GM18507 (cell line): ENCODE measurements around the gene DOLK.
"Not testable (repeated sequence)": the region's sequence is repeated elsewhere in the genome, so short reads cannot be mapped to it uniquely, and the experiment has no call there.

Experiments used
- DNase-seq: peaks from one replicate; pipeline ENCODE4 v3.0.0; 2011; ENCODE audit warnings: low read depth; ENCODE audit not compliant: insufficient read length; ENCODE audit errors: extremely low spot score
- FAIRE-seq: peaks from 2 replicates; lab custom pipeline; 2011; peaks lifted over from hg19 to GRCh38; lab: Jason Lieb, UNC

Gene DOLK

GRCh38 chr9:128947527-128948301 lies at the start of gene DOLK, which contains the start of gene NUP188:
DOLK (minus strand) TSS chr9:128947603; CDS start chr9:128947303, 300 bp downstream.
NUP188 (plus strand) TSS chr9:128947699; CDS start chr9:128947720, 21 bp downstream.
- peak; percentile 86 for FAIRE-seq

DNA sequence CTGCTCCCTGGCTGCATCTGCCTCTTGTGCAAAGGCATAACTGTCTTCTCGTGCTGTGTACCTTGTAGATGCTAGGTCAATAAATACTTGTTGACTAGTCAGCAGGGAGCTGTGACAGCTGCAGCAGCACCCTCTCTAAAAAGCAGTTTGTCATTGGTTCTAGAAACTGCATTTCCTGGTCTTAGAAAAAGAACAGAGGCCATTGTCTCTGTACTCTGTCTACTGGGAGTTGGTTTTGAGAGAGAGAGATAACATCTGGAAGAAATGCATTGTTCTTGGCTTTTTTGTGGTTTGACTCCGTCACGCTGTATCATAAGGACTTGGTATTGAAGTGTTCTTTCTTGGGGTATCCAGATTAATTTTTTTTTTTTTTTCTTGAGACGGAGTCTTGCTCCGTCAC lies 48.4 kb upstream of the DOLK start:
- DNase-seq, result no peak
- no peak for FAIRE-seq

More at GRCh38 chr9:128947527-128948301, at the start of gene DOLK, which contains the start of gene NUP188:
- DNase-seq, result peak; percentile 99

DNA sequence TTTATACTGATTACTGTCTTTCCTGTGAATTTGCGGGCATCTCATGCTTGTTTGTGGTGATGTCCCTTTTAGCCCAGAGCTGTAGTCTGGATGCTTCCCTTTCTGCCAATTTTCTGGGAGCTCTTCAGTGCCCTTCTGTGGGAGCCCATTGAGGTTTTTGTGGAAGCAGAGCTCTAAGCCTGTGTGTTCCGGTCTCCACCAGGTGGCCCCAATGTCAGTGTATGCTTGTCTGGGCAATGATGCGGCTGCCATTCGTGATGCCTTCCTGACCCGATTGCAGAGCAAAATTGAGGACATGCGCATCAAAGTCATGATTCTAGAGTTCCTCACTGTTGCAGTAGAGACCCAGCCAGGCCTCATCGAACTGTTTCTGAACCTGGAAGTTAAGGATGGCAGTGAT lies 45.6 kb upstream of the DOLK start:
- FAIRE-seq, result no peak
- DNase-seq, result no peak

GRCh38 chr9:128987805-128988204 lies 40.4 kb upstream of the DOLK start:
- FAIRE-seq (no peak), DNase-seq (no peak)

DNA sequence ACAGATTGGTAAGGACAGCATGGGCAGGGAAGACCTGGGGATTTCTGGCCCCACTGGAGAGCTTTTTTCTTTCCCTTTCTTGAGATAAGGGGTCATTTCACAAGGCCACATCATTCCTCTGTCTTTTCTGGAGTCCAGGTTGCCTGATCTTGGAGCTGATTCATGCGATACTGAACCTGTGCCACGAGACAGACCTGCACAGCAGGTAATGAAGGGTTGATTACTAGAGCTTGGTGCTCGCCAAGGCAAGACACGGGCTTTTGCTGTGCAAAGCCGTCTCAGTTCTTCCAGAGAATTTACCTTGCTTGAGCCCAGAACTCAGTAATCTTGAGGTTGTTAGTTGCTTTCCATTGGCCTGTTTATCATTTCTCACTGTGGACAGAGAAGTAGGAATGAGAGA lies 39.3 kb upstream of the DOLK start:
- no peak for FAIRE-seq
- DNase-seq, result no peak

DNA sequence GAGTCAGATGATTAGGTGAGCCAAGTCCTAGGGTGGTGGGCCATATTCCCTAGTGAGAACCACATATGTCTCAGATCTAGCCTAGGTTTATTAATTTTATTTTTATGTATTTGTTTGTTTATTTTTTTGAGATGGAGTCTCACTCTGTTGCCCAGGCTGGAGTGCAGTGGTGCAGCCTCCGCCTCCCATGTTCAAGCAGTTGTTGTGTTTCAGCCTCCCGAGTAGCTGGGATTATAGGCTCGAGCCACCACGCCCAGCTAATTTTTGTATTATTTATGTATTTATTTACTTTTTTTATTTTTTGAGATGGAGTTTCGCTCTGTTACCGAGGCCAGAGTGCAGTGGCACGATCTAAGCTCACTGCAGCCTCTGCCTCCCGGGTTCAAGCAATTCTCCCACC lies 36.1 kb upstream of the DOLK start:
- FAIRE-seq (no peak), DNase-seq (no peak)

GRCh38 chr9:128979111-128979510 lies 31.7 kb upstream of the DOLK start:
- DNase-seq (no peak), FAIRE-seq (no peak)

DNA sequence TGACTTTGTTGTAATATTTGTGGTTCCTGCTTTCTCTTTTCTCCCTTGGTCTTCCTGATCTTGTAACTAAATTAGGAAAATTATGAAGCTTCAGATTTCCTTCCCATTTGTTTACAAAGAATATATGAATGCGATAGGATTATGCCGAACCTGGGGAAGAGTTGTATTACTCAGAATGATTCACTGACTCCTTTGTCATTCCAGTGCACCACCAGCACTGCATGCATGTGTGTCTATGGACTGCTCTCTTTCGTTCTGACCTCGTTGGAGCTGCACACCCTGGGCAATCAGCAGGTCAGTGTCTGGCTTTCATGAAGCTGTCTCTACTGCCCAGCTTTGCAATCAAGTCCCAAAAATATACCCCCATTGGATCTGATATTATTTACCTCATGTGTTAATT lies 25.6 kb upstream of the DOLK start:
- DNase-seq (no peak), FAIRE-seq (no peak)

- FAIRE-seq, result no peak
- DNase-seq, result no peak
These were observed 22.1 kb upstream of the DOLK start for GRCh38 chr9:128969491-128969890.

GRCh38 chr9:128961403-128961802 lies 14.0 kb upstream of the DOLK start:
- not testable (repeated sequence) for DNase-seq, FAIRE-seq

DNA sequence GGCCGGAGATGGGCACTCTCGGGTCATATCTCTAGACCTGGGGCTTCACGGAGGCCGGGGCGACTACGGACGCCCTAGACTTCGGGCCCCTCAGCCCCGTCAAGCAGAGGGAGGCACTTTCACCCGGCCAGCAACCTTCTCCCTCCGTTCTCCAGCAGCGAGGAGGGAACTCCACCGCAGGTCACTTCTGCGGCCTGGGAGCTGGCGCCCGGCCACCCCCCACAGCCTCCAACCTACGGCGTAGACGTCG lies 201 bp downstream of the DOLK start:
- FAIRE-seq, result no peak

GRCh38 chr9:128946571-128947276 lies 679 bp downstream of the DOLK start:
- FAIRE-seq, result no peak
- DNase-seq, result no peak

More for the DNA sequence above, 201 bp downstream of the DOLK start:
- DNase-seq, result no peak

DNA sequence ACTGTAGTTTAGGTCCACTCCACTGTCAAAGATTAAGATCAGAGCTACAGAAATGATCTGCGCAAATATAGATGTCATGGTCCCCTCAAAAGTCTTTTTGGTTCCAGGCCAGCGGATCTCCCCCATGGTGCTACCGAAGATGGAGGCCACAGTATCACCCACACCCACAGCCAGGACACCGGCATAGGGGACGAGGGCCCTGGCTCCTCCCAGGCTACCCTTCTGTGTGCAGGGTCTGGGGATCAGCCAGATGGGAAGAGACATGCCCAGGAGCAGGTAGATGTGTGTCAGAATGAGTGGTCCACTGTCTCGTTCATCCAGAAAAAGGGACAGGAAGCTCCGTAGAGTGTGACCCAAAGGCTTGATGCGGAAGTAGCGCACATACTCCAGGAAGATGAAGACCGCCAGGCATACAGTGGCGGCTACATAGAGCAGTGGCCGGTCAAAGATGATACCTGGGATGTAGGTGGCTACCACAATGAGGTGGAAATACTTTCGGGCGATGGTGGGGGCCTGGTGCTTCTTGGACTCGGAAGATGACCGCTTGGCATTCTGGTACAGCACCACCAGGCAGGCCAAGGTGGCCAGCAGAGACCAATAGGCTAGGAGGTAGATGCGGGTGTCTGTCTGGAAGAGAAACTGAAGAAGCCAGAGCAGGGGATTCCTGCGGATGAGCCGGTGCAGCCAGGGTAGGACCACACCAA lies 1.5 kb downstream of the DOLK start:
- no peak for FAIRE-seq
- DNase-seq, result no peak

- not testable (repeated sequence) for DNase-seq, FAIRE-seq
These were observed 2.4 kb downstream of the DOLK start for GRCh38 chr9:128944966-128945365.

DNA sequence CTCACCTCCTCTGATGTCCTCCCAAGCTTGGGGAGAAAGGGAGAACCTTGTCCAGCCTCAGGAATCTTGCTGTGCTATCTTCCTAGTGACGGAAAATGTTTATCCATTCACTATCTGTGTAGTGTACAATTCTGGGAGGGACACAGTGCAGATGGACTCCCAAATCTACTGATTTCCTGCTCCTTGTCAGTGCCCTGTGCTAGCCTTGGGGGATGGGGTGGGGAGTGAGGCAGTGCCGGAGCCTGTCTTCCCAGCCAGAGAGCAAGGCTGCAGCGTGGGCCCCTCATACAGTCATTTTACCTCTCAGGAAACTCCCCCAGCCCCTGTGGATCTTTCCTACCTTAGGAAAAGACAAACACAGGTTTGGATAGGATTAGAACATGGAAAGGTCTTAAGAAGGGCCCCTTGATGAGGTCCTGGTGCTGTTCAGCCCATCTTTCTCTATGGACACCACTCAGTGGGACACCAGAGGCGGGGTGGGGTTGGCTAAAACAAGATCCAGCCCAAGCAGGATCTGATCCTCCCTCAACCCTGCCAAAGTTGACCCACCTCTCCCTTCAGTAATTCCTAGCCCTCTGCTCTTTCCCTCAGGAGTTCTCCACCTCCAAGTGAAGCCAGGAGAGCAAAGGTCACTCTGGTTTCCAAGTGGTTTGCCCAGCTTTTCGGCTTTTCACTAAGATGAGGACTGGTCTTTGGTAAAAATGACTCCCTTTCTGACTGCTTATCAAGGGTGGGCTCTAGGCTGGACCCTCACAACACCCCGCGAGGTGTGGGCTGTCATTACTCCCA lies 3.4 kb downstream of the DOLK start:
- no peak for FAIRE-seq

GRCh38 chr9:128940946-128941755 lies 6.3 kb downstream of the DOLK start:
- DNase-seq (no peak), FAIRE-seq (no peak)

More for the DNA sequence above, 3.4 kb downstream of the DOLK start:
- no peak for DNase-seq

DNA sequence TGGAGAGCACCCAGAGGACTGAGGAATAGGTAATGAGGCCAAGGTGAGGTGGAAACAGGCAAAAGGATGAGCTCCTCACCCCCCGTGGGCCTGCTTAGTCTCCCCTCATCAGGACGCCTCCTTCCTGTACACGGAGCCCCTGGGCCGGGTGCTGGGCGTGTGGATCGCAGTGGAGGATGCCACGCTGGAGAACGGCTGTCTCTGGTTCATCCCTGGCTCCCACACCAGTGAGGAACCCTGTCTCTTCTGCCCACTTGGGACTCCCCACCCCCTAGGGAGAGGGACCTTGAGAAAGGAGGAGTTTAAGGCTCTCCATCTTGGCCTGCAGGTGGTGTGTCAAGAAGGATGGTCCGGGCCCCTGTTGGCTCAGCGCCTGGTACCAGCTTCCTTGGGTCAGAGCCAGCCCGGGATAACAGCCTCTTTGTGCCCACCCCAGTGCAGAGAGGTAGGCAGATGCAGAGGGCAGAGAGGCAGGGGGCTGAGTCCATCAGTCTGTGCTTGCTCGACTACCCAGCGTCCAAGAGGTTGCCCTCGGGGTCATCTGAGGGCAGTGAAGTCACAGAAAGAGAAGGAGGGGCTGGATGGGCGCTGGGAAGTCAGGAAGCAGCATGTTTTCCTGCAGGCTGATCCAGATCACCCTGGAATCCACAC lies 7.0 kb downstream of the DOLK start:
- DNase-seq (no peak), FAIRE-seq (no peak)
